RWPE1 (cell line): Measurements from ENCODE around the gene TNS4.

Experiments
- CTCF ChIA-PET: fragments of 350-600 bp; sonication (Branson Sonifier 250); formaldehyde crosslinking; extraction: SDS; loops from one replicate; lab custom pipeline; 2021; lab: Yijun Ruan, JAX
- POLR2A ChIA-PET: fragments of 400-600 bp; formaldehyde crosslinking; extraction: SDS; loops from one replicate; lab custom pipeline; 2020; ENCODE audit warnings: antibody characterized with exemption; ENCODE audit not compliant: low non-redundant PET; lab: Yijun Ruan, JAX
- DNase-seq: peaks from one replicate; pipeline ENCODE4 v3.0.0; 2012; ENCODE audit warnings: low spot score
- H3K27ac ChIP-seq: fragments of 450-650 bp; 2 replicates; pipeline ENCODE4 v1.5.1; 2017
- CTCF ChIP-seq: fragments of 450-650 bp; conservative IDR thresholded peaks from 2 replicates; pipeline ENCODE4 v1.5.1; 2017; ENCODE audit warnings: low read depth, mild to moderate bottlenecking

TNS4 gene

GRCh38 chr17:40514013-40514875, 12.8 kb upstream of the TNS4 start:
- CTCF ChIA-PET = interaction anchor here (0.9 kb wide), 1 partner anchor 15 kb away, joined by 3 read pairs; no protein-coding TSS in a partner anchor
- no peak for TF ChIP-seq CTCF
- POLR2A ChIA-PET = interaction anchor here (0.9 kb wide), 1 partner anchor 15 kb away, joined by 3 read pairs; no protein-coding TSS in a partner anchor
- no peak for DNase-seq
- H3K27ac ChIP-seq = peak overlapping the region; percentile 99

GRCh38 chr17:40511667-40512220, 10.3 kb upstream of the TNS4 start:
- peak overlapping the region; percentile 99 for H3K27ac ChIP-seq
- POLR2A ChIA-PET = interaction anchor here (0.6 to 2.0 kb wide), 2 partner anchors 10 kb away, joined by 11 to 15 read pairs; partner anchors contain the start of gene TNS4
- CTCF ChIA-PET = no interaction called here
- DNase-seq = no peak
- no peak for TF ChIP-seq CTCF

GRCh38 chr17:40511136-40511535, 9.7 kb upstream of the TNS4 start:
- POLR2A ChIA-PET = interaction anchor here (2.0 kb wide), 1 partner anchor 10 kb away, joined by 15 read pairs; the partner anchor contains the start of gene TNS4
- TF ChIP-seq CTCF = no peak
- H3K27ac ChIP-seq = peak overlapping the region; percentile 99
- DNase-seq = no peak
- CTCF ChIA-PET = no interaction called here

GRCh38 chr17:40510328-40510648, 8.9 kb upstream of the TNS4 start:
- peak; percentile 91 for DNase-seq
- CTCF ChIA-PET = interaction anchor here (0.8 kb wide), 1 partner anchor 23 kb away, joined by 6 read pairs; no protein-coding TSS in a partner anchor
- POLR2A ChIA-PET = interaction anchor here (0.6 to 2.0 kb wide), 3 partner anchors 9 to 11 kb away, joined by 3 to 15 read pairs (median 3); partner anchors contain the start of gene TNS4
- TF ChIP-seq CTCF = no peak
- H3K27ac ChIP-seq = peak overlapping the region; percentile 99

- CTCF ChIA-PET = interaction anchor here (0.8 kb wide), 1 partner anchor 23 kb away, joined by 6 read pairs; no protein-coding TSS in a partner anchor
- DNase-seq = no peak
- POLR2A ChIA-PET = interaction anchor here (1.0 to 2.0 kb wide), 2 partner anchors 8 to 11 kb away, joined by 3 to 15 read pairs; partner anchors contain the start of gene TNS4
- H3K27ac ChIP-seq = peak overlapping the region; percentile 99
- TF ChIP-seq CTCF = no peak
Measured at GRCh38 chr17:40509626-40510327, 8.4 kb upstream of the TNS4 start.

GRCh38 chr17:40506786-40507185, 5.4 kb upstream of the TNS4 start:
- ChIA-PET POLR2A (no interaction called here), CTCF (interaction anchor here (0.5 to 0.7 kb wide), 2 partner anchors 137 to 465 kb away, joined by 3 read pairs; no protein-coding TSS in a partner anchor)
- no peak for TF ChIP-seq CTCF
- H3K27ac ChIP-seq = peak overlapping the region; percentile 24
- no peak for DNase-seq
